Fibroblast of skin of left quadriceps (primary cell): ENCODE measurements around the gene ARHGEF16.

ENCODE experiments used
- DNase-seq, 2 experiments: peaks; one replicate each; pipeline ENCODE4 v3.0.0-alpha.2; 2013; ENCODE audit warnings: low read depth in 2 of 2

The ARHGEF16 gene

DNA sequence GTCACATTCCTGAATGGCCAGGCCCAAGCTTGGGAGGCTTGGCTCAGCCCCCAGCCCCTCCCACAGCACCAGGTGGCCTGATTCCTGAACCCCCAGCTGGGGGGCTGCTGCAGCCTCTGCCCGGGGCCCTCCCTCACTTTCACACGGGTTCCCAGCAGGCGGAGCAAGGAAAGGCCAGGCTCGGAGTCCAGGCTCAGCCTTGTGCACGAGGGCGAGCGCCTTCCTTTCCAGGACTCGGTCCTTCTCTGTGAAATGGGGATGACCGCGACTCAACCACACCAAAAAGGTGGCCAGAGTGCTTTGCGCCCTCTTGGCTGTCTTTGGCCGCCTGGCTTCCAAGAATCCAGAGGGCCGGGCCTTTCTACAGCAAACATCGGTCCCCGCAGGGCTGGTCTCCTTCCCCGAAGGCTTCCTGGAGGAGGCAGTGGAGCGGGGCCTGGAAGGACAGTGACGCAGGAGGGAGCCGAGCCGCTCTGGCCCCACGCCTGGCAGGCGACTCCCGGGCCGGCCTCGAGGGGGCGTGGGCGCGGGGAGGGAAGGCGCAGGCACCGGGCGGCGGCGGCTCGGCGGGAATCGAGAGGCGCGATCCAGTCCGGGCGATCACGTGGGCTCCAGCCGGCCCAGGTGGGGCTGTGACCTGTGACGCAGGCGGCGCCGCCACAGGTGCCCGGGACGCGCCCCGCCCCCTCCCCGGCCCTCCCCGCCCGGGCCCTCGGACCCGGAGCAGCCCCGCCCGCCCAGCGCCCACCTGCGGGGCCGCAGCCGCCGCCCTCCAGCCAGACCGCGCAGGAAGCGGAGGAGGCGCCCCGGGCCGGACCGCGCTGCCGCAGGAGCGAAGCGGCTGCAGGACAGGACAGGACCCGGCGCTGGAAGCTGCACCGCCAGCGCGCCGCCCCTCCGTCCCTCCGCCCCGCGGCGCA, at the start of gene ARHGEF16:
Gene ARHGEF16, plus strand, starts transcription at position 775 of the 920 bp plus-strand sequence. CDS start 8,420 bp downstream, outside the sequence.
- DNase-seq, result no peak

DNA sequence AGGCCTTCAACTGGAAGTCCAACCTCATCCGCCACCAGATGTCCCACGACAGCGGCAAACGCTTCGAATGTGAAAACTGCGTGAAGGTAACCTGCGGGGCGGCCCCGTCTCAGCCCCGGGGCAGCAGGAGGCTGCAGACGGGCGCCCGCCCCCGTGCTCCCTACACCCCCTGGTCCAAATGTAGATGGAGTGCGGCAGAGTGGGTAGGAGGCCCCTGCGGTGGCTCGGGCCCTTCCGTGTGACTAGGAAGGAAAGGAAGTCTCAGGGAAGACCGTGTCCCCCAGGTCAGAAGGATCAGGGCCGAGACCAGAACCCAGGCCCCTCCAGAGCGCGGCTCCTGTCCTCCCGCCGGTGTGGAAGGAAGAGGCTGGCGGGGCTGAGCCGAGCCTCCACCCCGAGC, 49.7 kb upstream of the ARHGEF16 start:
- DNase-seq, result no peak

DNA sequence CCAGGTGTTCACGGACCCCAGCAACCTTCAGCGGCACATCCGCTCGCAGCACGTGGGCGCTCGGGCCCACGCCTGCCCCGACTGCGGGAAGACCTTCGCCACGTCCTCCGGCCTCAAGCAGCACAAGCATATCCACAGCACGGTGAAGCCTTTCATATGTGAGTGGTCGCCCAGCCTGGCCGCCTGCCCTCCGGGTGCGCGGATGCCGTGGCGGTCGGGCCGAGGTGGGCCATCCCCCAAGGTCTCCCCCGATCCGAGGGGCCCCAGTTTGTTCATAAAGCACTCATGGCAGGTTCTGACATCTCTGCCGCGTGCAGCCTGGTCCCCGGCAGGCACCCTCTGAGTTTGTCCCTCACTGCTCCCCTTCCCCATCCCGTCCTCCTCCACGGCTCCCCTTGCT, 49.0 kb upstream of the ARHGEF16 start:
- DNase-seq, result no peak

DNA sequence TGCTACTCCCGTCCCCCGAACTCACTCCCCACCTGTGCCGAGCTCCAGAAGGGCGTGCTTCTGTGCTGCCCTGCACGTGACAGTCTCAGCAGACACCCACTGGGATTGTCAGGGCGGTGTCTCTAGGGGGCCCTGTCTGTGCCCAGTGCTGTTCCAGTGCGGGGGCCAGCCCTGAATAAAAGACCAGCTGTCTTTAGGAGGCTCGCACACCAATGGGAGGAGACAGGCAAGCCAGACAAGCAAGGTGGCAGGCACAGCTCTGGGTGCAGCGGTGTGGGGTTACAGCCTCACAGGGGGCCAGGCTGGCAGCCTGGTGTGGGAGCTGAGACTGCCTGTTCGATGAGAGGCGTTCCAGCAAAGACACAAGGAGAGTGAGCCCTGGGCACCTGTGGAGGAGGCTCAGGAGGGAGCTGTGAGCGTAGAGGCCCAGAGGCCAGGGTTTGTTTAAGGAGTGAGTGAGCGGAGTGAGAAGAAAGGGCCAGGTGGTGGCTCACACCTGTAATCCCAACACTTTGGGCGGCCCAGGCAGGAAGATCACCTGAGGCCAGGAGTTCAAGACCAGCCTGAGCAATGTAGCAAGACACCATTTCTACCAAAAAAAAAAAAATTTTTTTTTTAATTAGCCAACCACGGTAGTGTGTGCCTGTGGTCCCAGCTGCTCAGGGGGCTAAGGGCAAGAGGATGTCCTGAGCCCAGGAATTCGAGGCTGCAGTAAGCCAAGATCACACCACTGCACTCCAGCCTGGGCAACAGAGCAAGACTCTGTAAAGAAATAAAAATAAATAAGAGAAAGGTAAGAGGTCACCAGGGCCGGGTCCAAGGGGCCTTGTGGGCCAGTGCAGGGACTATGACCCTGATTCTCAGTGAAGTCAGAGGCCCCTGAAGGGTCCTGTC, 48.2 kb upstream of the ARHGEF16 start:
- DNase-seq, result no peak

DNA sequence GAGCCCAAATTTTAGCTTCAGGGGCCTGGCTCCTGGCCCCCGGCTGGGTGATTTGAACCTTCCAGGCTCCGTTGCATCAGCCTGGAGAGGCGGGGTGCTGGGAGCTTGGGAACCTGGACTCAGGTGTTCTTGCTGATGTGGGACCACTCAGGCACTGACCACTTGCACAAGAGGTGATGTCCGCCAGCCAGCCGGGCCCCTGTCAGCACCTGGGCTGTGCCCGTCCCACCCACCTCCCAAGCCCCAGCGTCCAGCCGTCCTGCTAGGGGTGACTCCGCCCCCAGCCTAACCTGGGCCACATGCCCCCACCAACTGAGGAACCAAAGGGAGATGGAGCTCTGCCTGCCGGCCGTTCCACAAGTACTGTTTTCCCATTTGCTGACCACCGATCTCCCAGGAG, 47.4 kb upstream of the ARHGEF16 start:
- no peak for DNase-seq

DNA sequence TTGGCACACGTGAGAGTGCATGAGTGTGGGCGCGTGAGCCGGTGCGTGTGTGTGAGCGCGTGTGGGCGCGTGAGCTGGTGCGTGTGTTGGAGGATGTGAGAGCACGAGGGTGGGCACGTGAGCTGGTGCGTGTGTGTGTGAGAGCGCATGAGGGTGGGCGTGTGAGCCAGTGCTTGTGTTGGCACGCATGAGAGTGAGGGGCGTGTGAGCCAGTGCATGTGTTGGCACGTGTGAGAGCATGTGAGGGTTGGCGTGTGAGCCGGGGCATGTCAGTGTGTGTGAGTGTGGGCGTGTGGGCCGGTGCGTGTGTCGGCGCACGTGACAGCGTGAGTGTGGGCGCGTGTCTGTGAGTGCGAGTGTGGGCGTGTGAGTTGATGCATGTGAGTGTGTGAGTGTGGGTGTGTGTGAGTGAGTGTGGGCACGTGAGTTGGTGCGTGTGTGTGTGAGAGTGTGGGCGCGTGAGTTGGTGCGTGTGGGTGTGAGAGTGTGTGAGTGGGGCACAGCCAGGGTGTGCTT, 45.7 kb upstream of the ARHGEF16 start:
- DNase-seq, result no peak

DNA sequence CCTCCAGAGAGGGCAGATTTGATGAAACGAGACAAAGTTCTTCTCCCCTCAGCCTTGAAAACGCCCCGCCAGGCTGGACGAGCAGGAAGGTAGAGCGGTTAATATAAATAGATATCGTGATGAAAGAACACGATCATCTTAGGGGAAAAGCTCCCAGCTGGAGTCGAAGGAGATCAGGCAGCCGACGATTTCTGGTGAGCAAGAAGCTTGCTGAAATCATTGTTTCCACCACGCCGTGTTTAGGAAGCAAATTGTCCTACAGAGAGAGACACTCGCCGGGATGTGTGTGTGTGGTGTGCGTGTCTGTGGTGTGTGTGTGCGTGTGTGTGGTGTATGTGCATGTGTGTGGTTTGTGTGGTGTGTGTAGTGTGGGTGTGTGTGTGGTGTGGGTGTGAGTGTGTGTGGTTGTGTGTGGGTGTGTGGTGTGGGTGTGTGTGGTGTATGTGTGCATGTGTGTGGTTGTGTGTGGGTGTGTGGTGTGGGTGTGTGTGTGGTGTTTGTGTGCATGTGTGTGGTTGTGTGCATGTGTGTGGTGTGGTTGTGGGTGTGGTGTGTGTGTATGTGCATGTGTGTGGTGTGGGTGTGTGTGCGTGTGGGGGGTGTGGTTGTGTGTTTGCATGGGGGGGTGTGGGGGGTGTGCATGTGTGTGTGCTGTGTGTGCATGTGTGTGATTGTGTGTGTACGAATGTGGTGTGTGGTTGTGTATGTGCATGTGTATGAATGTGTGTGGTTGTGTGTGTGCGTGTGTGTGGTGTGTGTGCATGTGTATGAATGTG, 44.9 kb upstream of the ARHGEF16 start:
- DNase-seq, result no peak

DNA sequence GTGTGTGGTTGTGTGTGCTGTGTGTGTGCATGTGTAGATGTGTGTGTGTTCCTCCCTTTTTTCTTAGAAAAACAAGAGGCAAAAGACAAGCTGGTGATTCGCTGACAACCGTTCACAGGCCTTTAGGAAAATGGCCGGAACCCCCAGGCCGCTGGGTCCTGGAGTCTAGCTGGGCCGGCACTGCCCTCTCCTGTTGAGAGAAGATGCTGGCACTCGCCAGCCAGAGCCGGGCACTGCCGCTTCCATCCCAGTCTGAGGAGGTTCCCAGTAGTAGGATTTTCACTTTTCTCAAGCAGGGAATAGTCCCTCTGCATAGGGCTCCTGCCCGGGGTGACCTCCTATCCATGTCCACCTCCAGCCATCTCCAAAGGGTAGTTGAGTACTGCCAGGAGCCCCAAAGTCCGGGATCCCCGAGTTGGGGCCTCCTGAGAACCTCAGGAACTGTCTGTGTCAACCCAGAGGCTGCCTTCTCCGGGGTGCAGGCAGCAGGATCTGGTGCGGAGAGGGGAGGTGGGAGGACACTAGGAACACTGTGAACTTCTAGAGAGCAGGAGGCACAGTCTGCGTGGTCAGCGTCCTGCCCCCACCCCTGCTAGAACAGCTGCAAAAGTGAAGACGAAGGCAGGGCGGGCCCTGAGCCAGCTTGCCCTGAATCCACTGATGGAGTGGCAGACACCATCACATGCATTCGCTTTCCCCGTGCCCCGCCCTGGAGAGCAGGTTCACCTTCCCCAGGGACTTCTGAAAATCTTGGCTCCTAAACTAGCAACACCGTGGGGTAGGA, 44.1 kb upstream of the ARHGEF16 start:
- DNase-seq, result peak; percentile 17 to 20

DNA sequence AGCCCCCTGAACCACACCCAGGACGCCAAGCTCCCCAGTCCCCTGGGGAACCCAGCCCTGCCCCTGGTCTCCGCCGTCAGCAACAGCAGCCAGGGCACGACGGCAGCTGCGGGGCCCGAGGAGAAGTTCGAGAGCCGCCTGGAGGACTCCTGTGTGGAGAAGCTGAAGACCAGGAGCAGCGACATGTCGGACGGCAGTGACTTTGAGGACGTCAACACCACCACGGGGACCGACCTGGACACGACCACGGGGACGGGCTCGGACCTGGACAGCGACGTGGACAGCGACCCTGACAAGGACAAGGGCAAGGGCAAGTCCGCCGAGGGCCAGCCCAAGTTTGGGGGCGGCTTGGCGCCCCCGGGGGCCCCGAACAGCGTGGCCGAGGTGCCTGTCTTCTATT, 42.7 kb upstream of the ARHGEF16 start:
- DNase-seq, result no peak

DNA sequence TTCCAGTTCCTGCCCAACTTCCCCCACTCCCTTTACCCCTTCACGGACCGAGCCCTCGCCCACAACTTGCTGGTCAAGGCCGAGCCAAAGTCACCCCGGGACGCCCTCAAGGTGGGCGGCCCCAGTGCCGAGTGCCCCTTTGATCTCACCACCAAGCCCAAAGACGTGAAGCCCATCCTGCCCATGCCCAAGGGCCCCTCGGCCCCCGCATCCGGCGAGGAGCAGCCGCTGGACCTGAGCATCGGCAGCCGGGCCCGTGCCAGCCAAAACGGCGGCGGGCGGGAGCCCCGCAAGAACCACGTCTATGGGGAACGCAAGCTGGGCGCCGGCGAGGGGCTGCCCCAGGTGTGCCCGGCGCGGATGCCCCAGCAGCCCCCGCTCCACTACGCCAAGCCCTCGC, 42.1 kb upstream of the ARHGEF16 start:
- DNase-seq, result no peak

DNA sequence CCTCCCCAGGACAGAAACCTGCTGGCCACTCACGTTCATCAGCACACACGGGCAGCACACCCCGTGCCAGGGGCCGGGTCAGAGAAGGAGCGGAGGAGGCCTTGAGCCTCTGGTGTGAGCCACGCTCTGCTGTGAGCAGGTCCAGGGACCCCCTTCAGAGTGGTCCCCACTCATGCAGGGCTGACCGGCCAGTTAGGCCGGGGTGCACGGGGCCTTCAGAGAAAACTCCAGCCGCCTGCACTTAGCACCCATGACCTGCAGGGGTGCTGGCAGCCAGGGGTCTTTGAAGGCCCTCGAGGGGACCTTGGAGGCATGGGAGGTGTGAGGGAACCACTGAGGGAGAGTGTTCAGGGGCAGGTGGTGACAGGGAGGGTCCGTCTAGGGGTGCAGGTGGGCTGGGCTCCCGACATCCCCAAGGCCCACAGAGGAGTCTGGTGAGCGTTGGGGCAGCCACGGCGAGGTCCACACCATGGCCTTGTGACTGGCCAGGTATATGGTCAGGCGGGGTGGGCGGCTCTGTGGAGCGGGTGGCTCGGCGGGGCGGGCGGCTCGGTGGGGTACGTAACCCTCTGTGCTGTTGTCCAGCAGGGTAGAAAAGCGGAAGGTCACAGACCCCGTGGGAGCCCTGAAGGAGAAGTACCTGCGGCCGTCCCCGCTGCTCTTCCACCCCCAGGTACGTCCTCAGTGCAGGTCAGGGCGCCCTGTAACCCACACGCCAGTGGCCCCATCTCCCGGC, 40.3 kb upstream of the ARHGEF16 start:
- DNase-seq, result no peak

DNA sequence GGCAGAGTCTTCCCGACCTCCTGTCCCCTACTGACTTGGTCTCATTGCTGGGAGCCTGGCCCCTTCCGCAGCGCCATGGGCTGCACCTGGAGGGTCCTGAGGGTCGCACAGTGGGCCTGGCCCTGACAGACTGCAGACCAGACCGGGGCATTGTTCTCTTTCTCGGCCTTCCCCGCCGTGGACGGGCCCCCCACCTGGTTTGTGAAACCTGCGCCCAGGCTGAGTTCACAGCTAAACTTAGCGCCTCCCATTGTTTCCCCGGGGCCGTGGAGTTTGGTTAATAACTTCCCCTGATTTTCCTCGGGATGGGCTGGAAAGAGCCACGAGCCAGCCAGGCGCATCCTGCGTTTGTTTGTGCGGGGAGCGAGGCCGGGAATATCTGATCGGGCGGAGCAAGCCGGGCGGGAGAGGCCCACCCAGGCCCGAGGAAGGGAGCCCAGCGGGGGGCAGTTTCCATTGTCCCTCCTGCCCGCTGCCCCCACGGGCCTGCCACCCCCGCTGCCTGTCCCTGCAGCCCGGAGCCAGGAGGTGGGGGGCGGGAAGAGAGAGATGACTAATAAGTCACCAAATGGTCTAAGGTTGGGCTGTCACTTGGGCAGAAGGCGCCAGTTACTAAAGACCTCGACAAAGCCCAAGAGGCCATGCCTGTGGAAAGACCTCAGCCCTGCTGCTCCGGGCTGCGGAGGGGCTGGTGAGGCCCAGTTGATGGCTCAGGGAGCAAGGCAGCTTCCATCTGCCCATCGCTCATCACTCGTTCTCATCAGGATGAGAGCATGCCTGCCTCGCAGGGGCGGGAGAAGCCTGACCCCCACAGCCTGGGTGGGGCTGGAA, 39.0 kb upstream of the ARHGEF16 start:
- no peak for DNase-seq

DNA sequence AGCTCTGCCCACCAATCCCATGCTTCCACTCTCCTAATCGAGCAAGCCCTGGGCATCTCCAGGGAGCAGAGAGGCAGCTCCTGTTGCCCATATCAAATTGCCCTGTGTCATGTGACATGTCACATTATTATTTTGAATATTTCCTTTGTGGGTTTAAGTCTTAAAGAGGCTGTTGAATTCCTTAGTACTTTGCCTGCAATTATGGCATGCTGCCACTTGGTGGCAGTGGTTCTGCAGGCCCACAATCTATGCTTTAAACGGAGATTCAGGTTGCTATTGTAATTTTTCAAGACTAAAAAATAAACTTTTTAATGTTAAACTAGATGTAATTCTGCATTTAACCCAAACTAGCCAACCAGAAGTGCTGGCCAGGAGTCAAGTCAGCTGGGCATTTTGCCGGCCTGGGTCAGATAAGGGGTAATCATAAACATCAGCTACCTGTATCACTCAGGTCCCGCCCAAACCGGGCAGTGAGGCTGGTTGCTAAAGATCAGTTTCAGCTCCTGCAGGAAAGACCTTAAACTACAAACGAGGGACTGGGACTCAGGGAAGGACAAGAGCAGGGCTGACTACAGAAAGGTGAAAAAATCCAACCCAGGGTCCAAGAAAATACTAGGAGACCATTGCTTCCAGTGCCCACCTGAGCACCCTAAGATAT, 37.3 kb upstream of the ARHGEF16 start:
- no peak for DNase-seq

DNA sequence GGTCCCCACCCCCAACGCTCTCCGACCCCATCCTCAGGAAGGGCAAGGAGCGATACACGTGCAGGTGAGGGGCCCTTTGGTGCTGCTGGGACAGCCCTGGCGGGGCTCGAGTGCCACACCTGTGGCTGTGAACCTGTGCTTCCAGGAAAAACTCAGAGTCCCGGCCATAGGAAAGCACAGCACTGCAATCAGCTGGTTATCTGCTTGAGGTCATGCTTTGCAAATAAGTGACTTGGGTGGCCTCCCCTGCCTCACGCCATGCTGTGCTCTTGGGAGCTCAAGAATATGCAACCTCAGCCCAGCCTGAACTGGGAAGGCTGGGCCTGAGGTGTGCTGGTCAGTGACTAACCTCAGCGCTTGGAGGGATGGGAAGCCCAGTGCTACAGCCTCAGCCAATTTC, 36.5 kb upstream of the ARHGEF16 start:
- no peak for DNase-seq

DNA sequence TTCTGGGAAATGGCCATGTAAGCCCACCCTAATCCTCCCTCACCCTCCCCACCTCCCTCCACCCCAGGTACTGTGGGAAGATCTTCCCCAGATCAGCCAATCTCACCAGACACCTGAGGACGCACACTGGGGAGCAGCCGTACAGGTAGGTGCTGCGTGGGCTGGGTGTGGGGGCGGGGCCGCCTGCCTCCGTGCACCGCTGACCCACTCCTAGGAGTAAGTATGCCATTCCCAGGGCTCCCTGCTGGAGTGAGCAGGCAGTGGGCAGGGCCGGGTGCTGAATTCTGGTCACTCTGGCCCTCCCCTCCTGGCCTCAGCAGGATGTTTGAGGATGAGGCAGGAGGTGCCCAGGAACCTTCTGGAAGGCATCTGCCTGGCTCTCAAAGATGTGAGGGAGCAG, 35.9 kb upstream of the ARHGEF16 start:
- no peak for DNase-seq

DNA sequence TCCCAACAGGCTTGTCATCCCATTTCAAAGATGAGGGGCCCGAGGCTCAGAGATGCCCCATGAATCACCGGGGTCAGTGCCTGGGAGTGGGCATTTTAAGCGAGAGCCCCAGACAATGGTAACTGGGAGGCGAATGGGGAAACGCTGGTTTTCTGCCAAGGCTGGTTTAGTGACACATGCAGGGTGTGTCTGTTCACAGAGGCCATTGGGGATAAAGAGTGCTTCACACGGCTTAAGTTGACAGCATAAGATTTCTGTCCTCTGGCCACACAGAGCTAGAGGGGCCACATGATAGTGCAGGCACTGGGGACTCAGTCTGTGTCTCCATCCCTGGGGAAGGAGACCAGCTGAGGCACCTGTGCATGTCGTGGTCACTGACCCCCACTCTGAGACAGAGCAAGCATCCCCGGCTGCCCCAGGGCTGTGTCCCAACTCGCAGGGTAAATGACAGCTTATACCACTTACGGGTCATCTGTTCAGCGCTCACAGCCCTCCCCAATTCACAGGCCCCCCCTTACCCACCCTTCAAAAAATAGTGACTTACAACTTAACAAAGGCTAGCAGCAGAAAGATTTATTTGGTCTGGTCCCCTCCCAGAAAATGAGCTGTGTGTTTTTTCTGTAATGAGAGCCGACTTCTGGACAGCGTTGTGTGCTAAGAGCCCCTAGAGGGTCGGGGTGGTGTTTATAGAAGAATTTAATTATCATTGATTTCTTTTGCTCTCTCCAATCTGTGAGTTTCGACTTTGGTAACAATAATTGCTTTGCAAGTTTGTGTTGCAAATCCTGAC, 34.9 kb upstream of the ARHGEF16 start:
- no peak for DNase-seq

DNA sequence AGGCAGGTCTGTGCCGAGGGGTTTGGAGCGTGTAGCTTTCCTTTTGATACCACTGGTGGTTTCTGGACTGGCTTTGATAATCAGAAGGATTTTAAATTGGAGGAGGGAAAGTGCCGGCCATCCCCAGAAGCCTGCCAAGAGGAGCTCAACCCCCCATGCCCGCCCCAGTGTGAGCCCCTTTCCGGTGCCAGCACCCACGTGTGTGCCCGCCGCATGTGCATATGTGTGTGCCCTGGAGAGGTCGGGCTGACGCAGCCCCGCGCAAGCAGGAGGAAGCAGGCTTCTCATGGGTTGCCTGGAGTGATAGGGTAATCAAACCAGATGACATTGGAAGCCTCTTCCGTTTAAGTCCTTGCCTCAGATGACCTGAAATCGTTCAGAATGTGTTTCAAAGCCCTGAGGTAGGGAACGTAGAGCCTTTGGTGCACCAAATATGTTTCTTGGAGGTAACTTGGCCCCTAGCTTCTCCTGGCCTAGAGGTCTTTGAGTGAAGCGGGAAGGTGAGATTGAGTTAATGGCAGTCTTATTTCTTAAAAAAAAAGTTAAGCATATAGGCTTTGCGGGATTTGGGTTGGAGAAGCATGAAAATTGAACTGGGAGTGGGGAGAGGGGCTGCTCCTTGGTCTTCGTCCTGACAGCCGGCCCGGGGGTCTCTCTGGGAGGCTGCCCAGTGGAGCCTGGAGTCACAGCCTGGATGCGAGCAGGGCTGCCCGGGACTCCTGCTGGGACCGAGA, 34.1 kb upstream of the ARHGEF16 start:
- DNase-seq, result no peak
